HUDEP-2 (cell line): ENCODE results near the gene MB.

Source experiments
- DNase-seq, 76 experiments: peaks; one replicate each; lab custom pipeline; 2025; ENCODE audit not compliant: unreplicated experiment in 76 of 76; lab: John Stamatoyannopoulos, UW

Gene MB

GRCh38 chr22:35619336-35620094 lies 2.4 kb upstream of the MB start:
- DNase-seq = no peak

DNA sequence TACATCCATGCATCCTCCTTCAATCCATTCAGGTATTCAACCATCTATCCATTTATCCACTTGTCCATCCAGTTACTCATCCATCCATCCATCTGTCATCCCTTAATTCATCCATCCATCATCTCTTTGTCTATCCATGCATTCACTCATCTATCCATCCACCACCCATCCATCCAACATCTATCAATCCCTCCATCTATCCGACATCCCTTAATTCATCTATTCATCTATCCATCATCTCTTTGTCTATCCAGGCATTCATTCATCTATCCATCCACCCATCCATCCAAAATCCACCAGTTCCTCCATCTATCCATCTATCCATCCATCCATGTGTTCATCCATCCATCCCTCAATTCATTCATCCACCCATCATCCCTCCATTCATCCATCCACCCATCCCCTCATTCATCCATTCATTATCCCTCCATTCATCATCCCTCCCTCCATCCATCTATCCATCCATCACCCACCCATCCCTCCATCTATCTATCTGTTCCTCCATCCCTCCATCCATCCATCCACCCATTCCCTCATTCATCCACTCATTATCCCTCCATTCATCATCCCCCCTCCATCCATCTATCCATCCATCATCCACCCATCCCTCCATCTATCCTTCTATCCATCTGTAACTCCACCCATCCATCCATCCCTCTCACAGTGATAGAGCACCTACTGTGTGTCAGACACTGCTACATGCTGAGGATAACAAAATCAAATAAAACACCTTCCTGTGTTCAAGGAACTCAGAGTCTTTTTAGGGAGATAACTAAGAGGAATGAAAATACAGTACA lies 1.5 kb upstream of the MB start:
- no peak for DNase-seq

DNA sequence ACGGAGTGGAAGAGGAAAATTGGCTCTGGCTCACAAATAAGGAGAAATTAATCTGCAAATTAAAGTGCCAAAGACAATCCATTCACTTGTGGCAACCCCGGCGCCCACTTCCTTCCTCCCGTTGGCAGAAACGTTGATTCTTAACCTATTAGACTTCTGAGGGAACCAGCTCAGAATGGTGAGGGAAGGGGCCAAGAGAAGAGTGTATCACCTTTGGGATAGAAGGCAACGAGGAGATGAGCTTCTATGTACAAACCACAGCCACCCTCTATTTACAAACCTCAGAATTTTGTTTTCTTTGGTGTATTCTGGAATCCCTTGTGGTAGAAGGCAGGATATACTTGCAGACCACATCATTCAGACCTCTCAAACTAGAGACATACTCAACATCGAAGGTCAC lies 1.1 kb downstream of the MB start:
- no peak for DNase-seq

DNA sequence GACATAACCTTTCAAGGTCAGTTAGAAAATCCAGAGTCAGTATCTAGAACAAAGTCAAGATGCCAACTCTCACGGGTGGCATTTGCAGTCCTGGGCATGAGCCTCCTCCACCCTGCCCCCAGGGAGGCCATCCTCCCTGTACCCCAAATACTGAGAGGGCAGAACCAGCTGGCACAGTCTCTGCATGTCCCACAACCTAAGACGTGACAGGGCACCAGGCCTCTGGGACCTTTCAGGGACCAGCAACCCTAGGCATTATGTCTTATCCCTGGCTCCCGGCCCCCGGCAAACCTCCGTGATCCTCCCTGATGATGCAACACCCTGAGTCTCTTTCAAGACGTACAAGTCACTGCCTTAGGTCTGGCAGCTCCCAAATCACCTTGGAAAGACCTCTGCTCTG lies 2.0 kb downstream of the MB start:
- no peak for DNase-seq

- DNase-seq = no peak
Measured at GRCh38 chr22:35614404-35614803, 2.7 kb downstream of the MB start.

GRCh38 chr22:35612903-35613302 lies 4.2 kb downstream of the MB start:
- DNase-seq = no peak

DNA sequence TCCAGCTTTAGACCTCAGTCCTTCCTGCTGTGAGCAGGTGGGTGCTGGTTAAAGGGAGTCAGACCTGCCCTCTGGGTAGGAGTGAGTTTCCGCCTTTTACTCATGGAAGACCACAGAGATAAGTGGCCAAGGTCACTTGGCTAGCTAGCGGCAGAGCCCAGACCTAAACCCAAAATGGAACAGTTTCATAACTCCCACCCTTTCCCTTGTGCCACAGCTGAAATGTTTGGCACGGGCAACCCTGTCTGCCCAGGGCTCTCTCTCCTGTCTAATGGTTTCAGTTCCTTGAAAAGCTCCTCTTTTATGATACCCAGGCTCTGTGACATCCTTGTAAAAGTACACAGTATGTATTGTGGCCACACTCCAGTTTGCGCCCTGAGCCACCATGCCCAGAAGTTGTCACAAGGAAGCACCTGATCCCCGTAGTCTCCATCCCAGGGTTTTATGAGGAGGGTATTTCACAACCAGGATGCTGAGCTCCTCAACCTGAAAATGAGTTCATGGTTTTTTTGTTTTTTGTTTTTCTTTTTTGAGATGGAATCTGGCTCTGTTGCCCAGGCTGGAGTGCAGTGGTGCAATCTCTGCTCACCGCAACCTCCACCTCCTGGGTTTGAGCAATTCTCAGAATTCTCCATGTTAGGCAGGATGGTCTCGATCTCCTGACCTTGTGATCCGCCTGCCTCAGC lies 5.1 kb downstream of the MB start:
- no peak for DNase-seq

DNA sequence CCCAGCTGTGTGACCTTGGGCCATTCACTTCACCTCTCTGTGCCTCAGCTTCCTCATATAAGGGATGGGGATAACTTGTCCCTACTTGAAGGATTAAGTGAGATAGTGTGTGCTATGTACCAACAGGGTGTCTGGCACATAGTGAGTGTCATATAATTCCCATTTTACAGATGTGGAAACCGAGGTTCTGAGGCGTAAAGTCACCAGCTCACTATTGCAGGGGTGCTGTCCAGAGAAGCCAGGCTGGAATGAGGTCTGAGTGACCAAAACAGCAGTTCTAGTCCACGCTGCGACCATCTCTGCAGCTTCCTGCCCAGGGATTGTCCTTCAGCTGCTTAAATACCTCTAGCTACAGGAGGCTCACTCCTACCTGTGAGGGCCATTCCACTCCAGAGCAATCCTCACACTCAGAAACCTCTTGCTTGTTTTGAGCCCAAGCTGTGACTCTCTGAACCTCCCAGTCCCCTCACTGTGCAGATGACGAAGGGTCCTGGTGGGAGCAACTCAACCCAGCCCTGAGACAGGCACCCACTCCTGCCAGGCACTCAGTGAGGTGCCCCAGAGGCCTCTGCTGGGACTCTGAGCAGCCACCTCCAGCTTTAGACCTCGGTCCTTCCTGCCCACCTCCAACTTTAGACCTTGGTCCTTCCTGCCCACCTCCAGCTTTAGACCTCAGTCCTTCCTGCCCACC lies 5.8 kb downstream of the MB start:
- DNase-seq = no peak

DNA sequence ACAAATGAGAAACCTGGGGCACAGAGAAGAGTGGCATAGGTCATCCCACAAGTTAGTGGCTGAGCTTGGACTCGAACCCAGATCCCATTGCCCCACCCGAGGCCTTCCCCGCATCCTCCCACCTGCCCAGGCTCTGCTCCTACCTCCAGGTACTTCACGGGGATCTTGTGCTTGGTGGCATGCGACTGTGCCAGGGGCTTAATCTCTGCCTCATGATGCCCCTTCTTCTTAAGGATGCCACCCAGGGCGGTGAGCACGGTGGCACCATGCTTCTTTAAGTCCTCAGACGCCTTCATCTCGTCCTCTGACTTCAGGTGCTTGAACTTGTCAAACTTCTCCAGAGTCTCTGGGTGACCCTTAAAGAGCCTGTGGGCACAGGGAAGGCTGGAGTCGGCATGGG lies 6.4 kb downstream of the MB start:
- DNase-seq = no peak

GRCh38 chr22:35609761-35610160 lies 7.4 kb downstream of the MB start:
- no peak for DNase-seq

DNA sequence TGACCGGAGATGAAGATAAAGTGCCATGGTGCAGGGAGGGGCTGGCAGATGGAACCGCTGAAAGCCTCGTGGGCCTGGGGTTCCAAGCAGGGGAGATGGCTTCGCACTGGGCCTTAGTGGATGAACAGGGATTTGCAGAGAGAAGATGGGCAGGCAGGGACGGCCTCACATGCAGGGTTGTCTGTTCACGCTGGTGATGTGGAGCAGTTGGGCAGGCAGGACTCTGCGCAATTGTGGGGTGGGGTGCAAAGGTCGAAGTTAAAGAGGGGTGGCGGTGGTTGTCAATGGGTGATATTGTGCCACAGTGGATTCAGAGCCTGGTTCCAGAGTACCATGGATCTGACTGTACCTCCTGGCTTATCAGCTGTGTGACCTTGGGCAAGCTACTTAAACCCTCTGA lies 7.9 kb downstream of the MB start:
- DNase-seq = no peak

GRCh38 chr22:35608088-35608487 lies 9.0 kb downstream of the MB start:
- DNase-seq = no peak

DNA sequence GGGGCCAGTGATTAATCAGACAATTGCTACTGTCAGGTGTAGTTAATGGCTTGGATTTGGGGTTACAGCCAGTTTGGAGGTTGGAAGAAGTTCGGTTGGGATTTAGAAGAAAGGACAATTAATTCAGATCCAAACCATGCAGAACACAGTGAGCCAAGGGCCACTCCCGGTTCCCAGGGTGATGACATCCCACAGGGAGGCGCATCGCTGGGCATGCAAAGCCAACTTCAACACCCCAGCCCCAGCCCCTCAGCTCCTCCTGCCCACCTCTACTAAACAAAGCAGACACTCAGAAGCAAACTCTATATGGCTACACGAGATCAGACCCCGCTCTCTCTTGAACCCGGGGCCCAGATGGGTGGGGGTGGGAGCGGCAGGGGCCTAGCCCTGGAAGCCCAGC lies 10.2 kb downstream of the MB start:
- DNase-seq = no peak

DNA sequence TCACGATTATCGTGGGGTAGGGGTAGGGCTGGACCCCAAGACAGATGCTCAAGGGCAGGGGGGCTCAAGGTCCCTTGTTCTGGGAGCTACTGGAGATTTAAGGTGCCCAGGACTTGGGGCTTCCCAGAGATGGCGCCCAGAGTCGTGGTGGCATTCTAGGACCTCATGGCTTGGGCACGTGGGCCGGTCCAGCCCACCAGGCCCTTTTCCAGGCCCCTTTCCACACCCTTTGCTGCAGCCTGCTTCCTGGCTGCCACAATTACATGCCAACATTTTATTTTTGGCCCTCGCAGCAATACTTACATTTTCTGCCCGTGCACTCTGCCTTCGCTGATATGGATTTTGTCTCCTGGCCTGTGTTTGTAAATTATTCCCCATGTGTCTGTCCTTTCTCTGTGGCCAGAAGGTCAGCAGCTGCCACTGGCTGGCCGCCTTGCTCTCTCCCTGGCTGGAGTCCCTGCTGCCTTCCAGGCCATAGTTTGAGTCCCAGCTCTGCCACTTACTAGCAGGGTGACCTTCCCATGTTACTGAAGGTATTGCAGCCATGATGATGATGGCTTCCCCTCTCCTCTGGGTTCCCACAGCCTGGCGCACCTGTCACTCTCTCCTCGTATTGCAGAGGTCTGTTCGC lies 11.2 kb downstream of the MB start:
- DNase-seq = no peak

DNA sequence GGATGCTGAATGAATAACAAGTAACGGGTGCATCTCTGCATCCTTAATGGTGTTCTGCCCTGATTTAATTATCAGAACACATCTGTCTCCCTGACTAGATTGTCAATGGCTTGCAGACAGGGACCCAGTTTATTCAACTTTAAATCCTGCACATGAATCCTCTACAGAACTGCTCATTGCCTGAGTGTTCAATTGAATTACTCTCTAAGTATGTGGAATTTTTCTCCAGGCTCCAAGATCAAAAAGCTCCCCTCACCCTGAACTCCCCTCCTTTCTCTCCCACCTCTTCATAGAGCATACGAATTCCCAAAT lies 11.8 kb downstream of the MB start:
- no peak for DNase-seq

DNA sequence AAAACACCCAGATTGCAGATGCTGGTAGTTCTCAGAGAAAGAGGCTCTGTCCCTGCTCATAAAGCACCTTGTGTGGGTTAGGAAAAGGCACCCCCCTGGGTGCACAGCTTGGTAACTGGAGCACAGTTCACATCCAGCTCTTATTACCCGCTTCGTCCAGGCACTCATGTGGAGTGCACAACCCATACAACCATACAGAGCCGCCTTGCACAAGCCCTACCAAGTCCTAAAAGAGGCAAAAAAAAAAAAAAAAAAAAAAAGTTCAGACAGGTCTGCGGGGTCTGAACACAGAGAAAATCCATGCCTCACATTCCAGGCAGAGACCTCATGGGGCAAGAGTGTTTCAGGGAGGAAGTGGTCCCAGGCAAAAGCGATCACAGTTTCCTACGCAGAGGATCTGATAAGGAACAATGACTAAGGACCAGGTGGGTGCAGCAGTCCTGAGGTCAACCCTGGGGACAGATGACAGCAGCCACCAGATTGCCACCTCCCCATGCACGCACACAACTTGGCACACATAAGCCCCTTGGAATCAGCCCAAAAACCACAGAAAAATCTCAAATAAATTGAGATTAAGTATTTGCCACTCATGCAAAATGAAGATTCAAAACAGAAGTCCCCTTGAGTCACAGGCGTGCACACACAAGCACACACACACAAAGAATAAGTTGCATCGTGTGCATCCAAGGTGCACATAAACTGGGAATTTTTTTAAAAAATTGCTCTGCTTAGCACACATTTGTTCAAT lies 12.3 kb downstream of the MB start:
- DNase-seq = peak in 2 of 76 experiments; percentile 11 to 39

- DNase-seq = no peak
Measured at GRCh38 chr22:35601743-35602615, 15.2 kb downstream of the MB start.

- no peak for DNase-seq
Measured at GRCh38 chr22:35601013-35601580, 16.0 kb downstream of the MB start.

DNA sequence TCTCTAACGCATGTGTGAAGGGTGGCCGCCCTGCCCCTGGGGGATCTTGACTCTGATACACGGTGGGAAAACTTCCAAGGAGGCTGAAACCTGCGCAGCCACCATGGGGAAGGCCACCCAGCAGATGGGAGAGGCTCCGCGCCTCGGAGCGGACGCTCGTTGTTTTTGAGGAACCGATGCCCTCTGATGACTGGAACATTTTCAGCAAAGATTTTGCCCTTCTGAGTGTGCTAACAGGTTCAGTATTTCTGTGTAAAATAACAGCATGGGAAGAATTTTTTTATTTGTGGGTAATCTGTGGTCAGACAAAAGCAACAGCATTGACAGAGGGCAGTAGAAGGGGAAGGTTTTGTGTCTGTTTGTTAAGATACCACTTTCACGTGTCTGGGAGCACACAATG lies 16.7 kb downstream of the MB start:
- DNase-seq = no peak
